GM10847 (cell line): ENCODE results near the gene DNHD1.

Experiments
- POLR2A ChIP-seq: IDR thresholded peaks from 2 replicates; pipeline ENCODE4 v1.6.1; 2011; ENCODE audit not compliant: insufficient read length; ENCODE audit errors: extremely low read depth

Gene DNHD1

GRCh38 chr11:6615882-6616585, 119.0 kb downstream of the DNHD1 start:
- no peak for TF ChIP-seq POLR2A

- no peak for TF ChIP-seq POLR2A
These were observed 119.6 kb downstream of the DNHD1 start for GRCh38 chr11:6616596-6617250.

- TF ChIP-seq POLR2A = no peak
These were observed 120.3 kb downstream of the DNHD1 start for GRCh38 chr11:6617315-6617781.

GRCh38 chr11:6618117-6619003, 121.3 kb downstream of the DNHD1 start:
- TF ChIP-seq POLR2A = no peak

GRCh38 chr11:6619004-6619745, 122.1 kb downstream of the DNHD1 start, which contains the start of gene TPP1:
Gene TPP1, minus strand, starts transcription at chr11:6619422. Its CDS starts 22 bp downstream, at chr11:6619400.
- TF ChIP-seq POLR2A = peak; percentile 48

- TF ChIP-seq POLR2A = no peak
These were observed 123.6 kb downstream of the DNHD1 start for GRCh38 chr11:6620636-6621035.
